Measurements from ENCODE around the gene CERS4. TPM values are rescaled to one million over a fixed set of nuclear protein-coding genes. Genes with fewer than 3 reads are reported as not detected.

Gene CERS4
- total and polyA plus RNA-seq, 2 experiments from 2014 or later = 82.6 to 86.0 TPM

GRCh38 chr19:8308891-8309291, 99.7 kb downstream of the CERS4 start:
- DNase-seq (ENCODE audit: low spot score) = no peak
- H3K27me3 ChIP-seq = no peaks in the 10 kb centered on the region
- peak overlapping the region; percentile 97 for H3K4me2 ChIP-seq
- H3K4me1 ChIP-seq (ENCODE audit: insufficient read depth) = peaks cover 15% of the 10 kb centered on the region
- H2AFZ ChIP-seq = no peak overlapping the region
- peak overlapping the region; percentile 69 for H3K27ac ChIP-seq
- H3K36me3 ChIP-seq (replicated peaks; ENCODE audit: insufficient read depth, low read depth) = no peaks in the 10 kb centered on the region
- H3K9me2 ChIP-seq (replicated peaks; ENCODE audit: insufficient read depth) = no peaks in the 10 kb centered on the region
- 78% methylated on average over 17 of the region's 17 CpGs for WGBS (ENCODE audit: low lambda C conversion rate, missing lambda C conversion rate)
- TF ChIP-seq, protein P1, sequence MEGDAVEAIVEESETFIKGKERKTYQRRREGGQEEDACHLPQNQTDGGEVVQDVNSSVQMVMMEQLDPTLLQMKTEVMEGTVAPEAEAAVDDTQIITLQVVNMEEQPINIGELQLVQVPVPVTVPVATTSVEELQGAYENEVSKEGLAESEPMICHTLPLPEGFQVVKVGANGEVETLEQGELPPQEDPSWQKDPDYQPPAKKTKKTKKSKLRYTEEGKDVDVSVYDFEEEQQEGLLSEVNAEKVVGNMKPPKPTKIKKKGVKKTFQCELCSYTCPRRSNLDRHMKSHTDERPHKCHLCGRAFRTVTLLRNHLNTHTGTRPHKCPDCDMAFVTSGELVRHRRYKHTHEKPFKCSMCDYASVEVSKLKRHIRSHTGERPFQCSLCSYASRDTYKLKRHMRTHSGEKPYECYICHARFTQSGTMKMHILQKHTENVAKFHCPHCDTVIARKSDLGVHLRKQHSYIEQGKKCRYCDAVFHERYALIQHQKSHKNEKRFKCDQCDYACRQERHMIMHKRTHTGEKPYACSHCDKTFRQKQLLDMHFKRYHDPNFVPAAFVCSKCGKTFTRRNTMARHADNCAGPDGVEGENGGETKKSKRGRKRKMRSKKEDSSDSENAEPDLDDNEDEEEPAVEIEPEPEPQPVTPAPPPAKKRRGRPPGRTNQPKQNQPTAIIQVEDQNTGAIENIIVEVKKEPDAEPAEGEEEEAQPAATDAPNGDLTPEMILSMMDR (IDR thresholded peaks at IDR 0.05; ENCODE audit: poor library complexity) = no peak
- TF ChIP-seq EZH2phosphoT487 (IDR thresholded peaks at IDR 0.05; ENCODE audit: low read depth, severe bottlenecking, unreplicated experiment) (no peak), EZH2 (IDR thresholded peaks at IDR 0.05; ENCODE audit: borderline replicate concordance) (no peak)
- H4K20me1 ChIP-seq (ENCODE audit: insufficient read depth, poor library complexity, severe bottlenecking) = no peaks in the 10 kb centered on the region
- peaks cover 6% of the 10 kb centered on the region for H3K79me2 ChIP-seq
- no peaks in the 10 kb centered on the region for H3K9me3 ChIP-seq (ENCODE audit: low read depth)
- H3K4me3 ChIP-seq = peak overlapping the region; percentile 3

DNA sequence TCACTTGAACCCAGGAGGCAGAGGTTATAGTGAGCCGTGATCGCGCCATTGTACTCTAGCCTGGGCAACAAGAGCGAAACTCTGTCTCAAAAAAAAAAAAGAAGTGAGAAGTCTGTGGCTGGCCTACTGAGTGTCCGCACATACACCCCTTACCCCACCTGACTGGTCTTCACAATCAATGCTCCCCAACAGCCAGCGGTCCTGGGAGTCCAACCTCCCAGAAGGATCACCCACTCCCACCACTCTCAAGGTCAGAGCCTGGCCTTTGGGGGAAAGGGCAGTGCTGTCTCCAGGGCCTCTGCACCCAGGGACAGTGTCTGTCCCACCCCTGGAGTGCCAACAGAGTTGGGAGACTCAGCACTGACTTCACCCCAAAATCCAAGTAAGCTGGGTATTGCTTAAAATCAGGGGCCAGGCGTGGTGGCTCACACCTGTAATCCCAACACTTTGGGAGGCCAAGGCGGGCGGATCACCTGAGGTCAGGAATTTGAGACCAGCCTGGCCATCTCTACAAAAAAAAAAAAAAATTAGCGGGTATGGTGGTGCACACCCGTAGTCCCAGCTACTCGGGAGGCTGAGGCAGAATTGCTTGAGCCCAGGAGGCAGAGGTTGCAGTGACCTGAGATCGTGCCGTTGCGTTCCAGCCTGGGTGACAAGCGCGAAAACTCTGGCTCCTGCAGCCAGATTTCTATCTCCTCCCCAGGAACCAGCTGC, 101.3 kb downstream of the CERS4 start:
- Histone ChIP-seq H3K9me2 (replicated peaks; ENCODE audit: insufficient read depth) (no peaks in the 10 kb centered on the region), H3K27me3 (no peaks in the 10 kb centered on the region), H3K36me3 (replicated peaks; ENCODE audit: insufficient read depth, low read depth) (no peaks in the 10 kb centered on the region), H3K79me2 (peaks cover 6% of the 10 kb centered on the region), H3K4me1 (ENCODE audit: insufficient read depth) (peaks cover 15% of the 10 kb centered on the region), H2AFZ (no peak overlapping the region), H4K20me1 (ENCODE audit: insufficient read depth, poor library complexity, severe bottlenecking) (no peaks in the 10 kb centered on the region), H3K4me2 (no peak overlapping the region), H3K9me3 (ENCODE audit: low read depth) (no peaks in the 10 kb centered on the region), H3K4me3 (no peak overlapping the region), H3K27ac (no peak overlapping the region)
- 96% methylated on average over 17 of the region's 17 CpGs for WGBS (ENCODE audit: low lambda C conversion rate, missing lambda C conversion rate)
- no peak for DNase-seq (ENCODE audit: low spot score)
- TF ChIP-seq, protein P1 (IDR thresholded peaks at IDR 0.05; ENCODE audit: poor library complexity) = no peak
- TF ChIP-seq EZH2phosphoT487 (IDR thresholded peaks at IDR 0.05; ENCODE audit: low read depth, severe bottlenecking, unreplicated experiment) = no peak
- TF ChIP-seq EZH2 (IDR thresholded peaks at IDR 0.05; ENCODE audit: borderline replicate concordance) = no peak

DNA sequence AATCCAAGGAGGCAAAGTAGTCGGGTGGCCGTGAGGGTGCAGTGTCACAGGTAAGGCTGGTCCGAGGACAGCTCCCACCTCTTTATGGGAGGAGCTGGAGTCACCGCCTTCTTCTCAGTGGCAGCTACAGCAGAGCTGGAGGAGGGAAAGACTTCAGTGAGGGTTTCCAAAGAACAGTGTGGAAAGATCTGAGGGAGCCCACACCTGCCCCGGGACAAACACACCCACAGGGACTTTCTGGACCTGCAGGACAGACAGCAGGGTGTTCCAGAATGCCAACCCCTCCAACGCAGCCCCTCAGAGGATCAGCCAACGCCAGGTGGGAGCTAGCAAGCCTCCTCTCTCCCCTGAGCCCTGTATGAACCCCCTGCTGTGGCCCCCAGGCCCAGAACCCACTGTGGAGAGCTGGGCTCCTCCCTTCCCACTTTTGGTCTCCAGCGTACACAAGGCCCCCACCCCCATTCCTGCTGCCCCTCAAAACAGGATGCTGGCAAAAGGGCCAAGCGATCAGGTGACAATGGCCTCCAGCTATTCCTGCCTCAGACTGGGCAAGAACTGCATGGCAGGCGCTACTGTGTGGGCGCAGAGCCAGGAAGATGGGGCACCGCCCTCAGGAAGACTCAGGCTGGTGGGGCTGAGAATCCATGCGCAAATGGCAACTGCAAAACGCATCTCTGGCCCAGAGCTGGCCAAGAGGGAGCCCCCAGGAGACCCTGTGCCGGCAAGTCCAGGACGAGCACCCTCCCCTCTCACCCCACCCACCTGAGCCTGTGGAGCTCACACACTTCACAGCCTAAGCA, 102.5 kb downstream of the CERS4 start:
- Histone ChIP-seq H3K4me3 (no peak overlapping the region), H3K36me3 (replicated peaks; ENCODE audit: insufficient read depth, low read depth) (no peaks in the 10 kb centered on the region), H3K4me2 (no peak overlapping the region), H3K27ac (no peak overlapping the region), H2AFZ (no peak overlapping the region), H4K20me1 (ENCODE audit: insufficient read depth, poor library complexity, severe bottlenecking) (no peaks in the 10 kb centered on the region), H3K9me2 (replicated peaks; ENCODE audit: insufficient read depth) (no peaks in the 10 kb centered on the region), H3K4me1 (ENCODE audit: insufficient read depth) (peaks cover 15% of the 10 kb centered on the region), H3K9me3 (ENCODE audit: low read depth) (no peaks in the 10 kb centered on the region), H3K27me3 (no peaks in the 10 kb centered on the region), H3K79me2 (peaks cover 4% of the 10 kb centered on the region)
- no peak for DNase-seq (ENCODE audit: low spot score)
- WGBS (ENCODE audit: low lambda C conversion rate, missing lambda C conversion rate) = 88% methylated on average over 16 of the region's 16 CpGs
- no peak for TF ChIP-seq EZH2phosphoT487 (IDR thresholded peaks at IDR 0.05; ENCODE audit: low read depth, severe bottlenecking, unreplicated experiment)

Other genes starting within 250 kb of the CERS4 start
- gene ELAVL1, start 203.7 kb upstream of the CERS4 start, total RNA-seq = 57.7 and 59.5 TPM in 2 replicates
- 88.1 and 89.9 TPM in 2 replicates for gene ELAVL1, start 203.7 kb upstream of the CERS4 start, polyA plus RNA-seq
- gene CCL25, start 156.6 kb upstream of the CERS4 start, total RNA-seq = 1.2 TPM in 1 of 2 replicates, not detected in the other
- gene CCL25, start 156.6 kb upstream of the CERS4 start, polyA plus RNA-seq = 2.1 TPM in 1 of 2 replicates, not detected in the other
- 9.4 and 11.5 TPM in 2 replicates for gene FBN3, start 59.8 kb upstream of the CERS4 start, total RNA-seq
- gene FBN3, start 59.8 kb upstream of the CERS4 start, polyA plus RNA-seq = 6.4 and 7.5 TPM in 2 replicates
- gene CD320, start 99.0 kb downstream of the CERS4 start, total RNA-seq = 44.5 and 53.8 TPM in 2 replicates
- gene CD320, start 99.0 kb downstream of the CERS4 start, polyA plus RNA-seq = 77.5 and 91.4 TPM in 2 replicates
- 34.4 and 44.9 TPM in 2 replicates for gene NDUFA7, start 112.0 kb downstream of the CERS4 start, total RNA-seq
- 115 and 124 TPM in 2 replicates for gene NDUFA7, start 112.0 kb downstream of the CERS4 start, polyA plus RNA-seq
- 293 and 312 TPM in 2 replicates for gene RPS28, start 112.1 kb downstream of the CERS4 start, total RNA-seq
- 683 and 693 TPM in 2 replicates for gene RPS28, start 112.1 kb downstream of the CERS4 start, polyA plus RNA-seq
- gene KANK3, start 133.9 kb downstream of the CERS4 start, total RNA-seq = 0.56 and 3.2 TPM in 2 replicates
- gene KANK3, start 133.9 kb downstream of the CERS4 start, polyA plus RNA-seq = 1.2 TPM in 1 of 2 replicates, not detected in the other
- 12.0 and 14.7 TPM in 2 replicates for gene ANGPTL4, start 154.8 kb downstream of the CERS4 start, total RNA-seq
- gene ANGPTL4, start 154.8 kb downstream of the CERS4 start, polyA plus RNA-seq = 23.4 and 26.3 TPM in 2 replicates
- gene RAB11B, start 181.0 kb downstream of the CERS4 start, total RNA-seq = 30.9 and 47.1 TPM in 2 replicates
- 174 and 216 TPM in 2 replicates for gene RAB11B, start 181.0 kb downstream of the CERS4 start, polyA plus RNA-seq
- gene MARCHF2, start 203.9 kb downstream of the CERS4 start, total RNA-seq = 39.0 and 73.5 TPM in 2 replicates
- 32.9 and 38.5 TPM in 2 replicates for gene MARCHF2, start 203.9 kb downstream of the CERS4 start, polyA plus RNA-seq
- gene HNRNPM, start 235.6 kb downstream of the CERS4 start, total RNA-seq = 64.7 and 69.3 TPM in 2 replicates
- 159 and 161 TPM in 2 replicates for gene HNRNPM, start 235.6 kb downstream of the CERS4 start, polyA plus RNA-seq